Hematopoietic multipotent progenitor cell treated with erythropoietin and hydrocortisone succinate and interleukin-3 and kit ligand, for 15 days (in vitro differentiated cells): ENCODE results near the gene KCNMB2.

Source experiments
- DNase-seq: peaks from one replicate; pipeline ENCODE4 v3.0.0-alpha.2; 2015; ENCODE audit warnings: low spot score

The KCNMB2 gene

GRCh38 chr3:178761024-178761423 is 224.8 kb downstream of the KCNMB2 start:
- no peak for DNase-seq

GRCh38 chr3:178761461-178761860 is 225.2 kb downstream of the KCNMB2 start:
- DNase-seq, result no peak

GRCh38 chr3:178762385-178762784 is 226.1 kb downstream of the KCNMB2 start:
- no peak for DNase-seq

- no peak for DNase-seq
These were observed 229.2 kb downstream of the KCNMB2 start for GRCh38 chr3:178765472-178765871.

DNA sequence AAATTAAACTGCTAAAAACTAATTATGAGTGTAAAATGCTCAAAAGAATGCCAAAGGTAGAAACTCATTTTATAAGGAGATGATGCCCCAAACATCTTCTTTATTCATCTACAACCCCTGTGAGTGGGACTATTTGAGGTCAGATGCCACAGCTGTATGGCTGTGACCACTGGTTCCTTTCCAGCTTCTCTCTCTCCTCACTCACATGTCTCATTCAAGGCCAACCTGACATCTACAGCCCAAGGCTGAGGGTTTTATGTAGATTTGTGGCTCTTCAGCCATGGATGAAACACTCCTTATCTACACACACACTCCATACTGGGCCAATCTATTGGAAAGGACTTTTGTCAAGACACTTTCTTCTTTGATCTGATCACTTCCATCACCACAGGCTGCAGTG is 231.3 kb downstream of the KCNMB2 start:
- DNase-seq, result no peak

- DNase-seq, result no peak
These were observed 232.0 kb downstream of the KCNMB2 start for GRCh38 chr3:178768072-178768864.

DNA sequence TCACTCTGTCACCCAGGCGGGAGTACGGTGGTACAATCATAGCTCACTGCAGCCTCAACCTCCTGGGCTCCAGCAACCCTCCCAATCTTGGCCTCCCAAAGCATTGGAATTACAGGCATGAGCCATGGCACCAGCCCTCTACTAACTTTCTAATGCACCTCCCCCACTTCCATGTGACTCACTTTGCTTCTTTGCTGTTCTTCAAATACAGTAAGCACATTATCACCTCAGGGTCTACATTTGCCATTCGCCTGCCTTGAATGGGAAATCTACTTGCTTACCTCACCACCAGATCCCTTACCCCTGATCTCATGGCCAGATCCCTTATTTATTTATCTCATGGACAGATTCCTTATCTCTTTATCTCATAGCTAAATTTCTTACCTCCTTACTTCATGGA is 235.3 kb downstream of the KCNMB2 start:
- no peak for DNase-seq

- no peak for DNase-seq
These were observed 236.5 kb downstream of the KCNMB2 start for GRCh38 chr3:178772746-178773145.

DNA sequence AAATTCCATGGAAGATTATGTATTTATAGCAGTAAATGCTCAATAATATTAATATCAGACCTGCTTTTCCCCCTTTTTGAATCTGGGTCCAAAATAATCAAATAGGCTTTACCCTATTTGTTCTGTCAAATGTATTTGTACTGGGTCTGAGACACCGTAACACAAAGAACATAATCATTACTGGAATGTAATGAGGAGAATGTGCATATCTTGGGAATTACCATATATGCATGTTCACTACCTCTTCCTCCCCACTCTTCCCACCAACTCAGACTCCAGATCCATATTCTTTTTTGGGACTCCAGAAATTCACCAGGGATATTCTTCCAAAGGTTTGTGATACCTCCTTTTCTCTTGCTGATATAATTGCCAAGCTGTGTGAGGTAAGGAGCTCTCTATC is 237.1 kb downstream of the KCNMB2 start:
- no peak for DNase-seq

DNA sequence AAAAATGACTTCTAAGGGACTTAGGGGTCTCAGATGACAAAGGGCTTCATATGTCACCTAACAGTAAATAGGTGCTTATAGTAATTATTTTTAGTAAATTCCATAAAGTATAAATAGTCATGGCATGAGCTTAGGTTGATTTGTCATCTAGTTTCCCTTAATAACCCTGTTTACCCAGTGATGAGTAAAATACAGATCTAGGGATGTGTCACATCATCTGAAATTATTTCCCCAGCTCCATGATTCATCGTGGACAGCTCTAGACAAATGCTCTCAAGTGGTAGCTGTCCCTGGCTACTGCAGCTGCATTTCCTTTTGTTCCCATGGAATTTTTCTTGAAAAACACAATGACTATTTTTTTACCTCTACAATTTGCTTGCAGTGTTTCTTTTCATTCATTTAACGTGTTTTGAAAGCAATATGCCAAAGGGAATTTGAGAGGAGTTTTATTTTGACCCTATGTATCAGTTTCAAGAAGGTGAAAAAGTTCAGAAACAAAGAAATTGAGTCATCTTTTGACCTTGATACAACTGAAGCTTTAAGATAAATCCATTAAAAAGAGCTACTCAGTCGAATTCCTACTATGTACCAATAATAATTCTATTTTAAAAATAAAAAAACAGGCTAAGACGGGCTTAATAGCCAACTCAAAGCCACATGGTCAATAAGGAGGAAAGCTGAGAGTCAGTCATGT is 241.6 kb downstream of the KCNMB2 start:
- no peak for DNase-seq

DNA sequence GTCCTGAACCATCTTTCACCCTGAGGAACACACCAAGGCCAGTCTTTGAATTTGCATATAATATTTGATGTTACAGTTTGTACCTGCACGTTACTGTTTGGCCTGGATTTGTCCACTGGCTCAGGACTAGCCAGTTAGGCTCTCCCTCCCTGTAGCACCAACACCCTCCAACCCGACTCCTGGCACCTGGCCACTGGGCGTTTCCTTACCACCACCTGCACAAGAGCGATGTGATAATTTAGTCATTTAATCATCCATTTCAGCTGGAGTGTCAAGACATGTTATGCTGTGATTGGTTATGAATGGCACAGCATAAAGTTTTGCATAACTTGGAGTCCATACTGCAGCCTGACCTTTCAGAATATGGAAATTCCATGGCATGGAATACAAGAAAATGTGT is 242.4 kb downstream of the KCNMB2 start:
- DNase-seq, result no peak

- DNase-seq, result no peak
These were observed 249.7 kb downstream of the KCNMB2 start for GRCh38 chr3:178785961-178786360.

GRCh38 chr3:178787960-178788359 is 251.7 kb downstream of the KCNMB2 start:
- DNase-seq, result no peak

DNA sequence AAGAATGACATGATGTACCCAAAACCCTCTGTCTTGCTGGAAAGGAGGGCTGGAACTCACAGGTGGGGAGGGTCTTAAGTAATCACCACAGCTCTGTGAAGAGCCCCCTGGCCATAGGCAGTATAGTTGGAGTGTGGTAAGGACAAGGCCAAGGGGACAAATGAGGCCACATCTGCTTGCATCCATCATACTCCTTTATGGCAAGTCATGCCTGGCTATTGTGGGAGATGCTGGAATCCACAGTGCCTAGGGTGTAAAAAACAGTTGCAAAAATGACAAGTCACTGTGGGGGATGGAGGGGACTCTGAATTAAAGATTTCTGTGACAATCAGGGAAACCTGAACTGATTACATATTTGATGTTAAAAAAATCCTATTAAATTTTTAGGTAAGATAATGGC is 258.5 kb downstream of the KCNMB2 start:
- DNase-seq, result no peak

- no peak for DNase-seq
These were observed 259.1 kb downstream of the KCNMB2 start for GRCh38 chr3:178795349-178795748.

- no peak for DNase-seq
These were observed 266.0 kb downstream of the KCNMB2 start for GRCh38 chr3:178802259-178802658.

- DNase-seq, result no peak
These were observed 266.9 kb downstream of the KCNMB2 start for GRCh38 chr3:178802993-178803693.

GRCh38 chr3:178804606-178805005 is 268.4 kb downstream of the KCNMB2 start:
- no peak for DNase-seq

GRCh38 chr3:178805741-178806140 is 269.5 kb downstream of the KCNMB2 start:
- DNase-seq, result no peak

DNA sequence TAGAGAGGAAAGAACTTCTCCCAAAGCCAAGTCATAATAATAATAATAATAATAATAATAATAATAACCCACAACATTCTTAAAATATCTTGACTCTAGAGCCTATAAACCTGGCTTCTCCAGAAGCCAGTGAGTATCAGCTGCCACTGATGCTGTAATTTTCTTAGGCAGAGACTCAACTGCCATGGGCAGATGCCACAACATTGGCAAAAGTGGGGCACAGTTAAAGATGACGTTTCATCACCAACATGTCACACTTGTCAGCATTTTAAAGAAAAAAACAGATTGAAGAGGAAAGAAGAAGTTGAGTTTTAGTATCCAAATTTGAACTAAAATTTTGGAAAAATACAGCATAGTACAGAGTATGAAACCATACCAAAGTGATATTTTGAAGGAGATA is 270.4 kb downstream of the KCNMB2 start:
- DNase-seq, result no peak

- no peak for DNase-seq
These were observed 271.5 kb downstream of the KCNMB2 start for GRCh38 chr3:178807694-178808093.

- DNase-seq, result no peak
These were observed 272.5 kb downstream of the KCNMB2 start for GRCh38 chr3:178808748-178809147.

DNA sequence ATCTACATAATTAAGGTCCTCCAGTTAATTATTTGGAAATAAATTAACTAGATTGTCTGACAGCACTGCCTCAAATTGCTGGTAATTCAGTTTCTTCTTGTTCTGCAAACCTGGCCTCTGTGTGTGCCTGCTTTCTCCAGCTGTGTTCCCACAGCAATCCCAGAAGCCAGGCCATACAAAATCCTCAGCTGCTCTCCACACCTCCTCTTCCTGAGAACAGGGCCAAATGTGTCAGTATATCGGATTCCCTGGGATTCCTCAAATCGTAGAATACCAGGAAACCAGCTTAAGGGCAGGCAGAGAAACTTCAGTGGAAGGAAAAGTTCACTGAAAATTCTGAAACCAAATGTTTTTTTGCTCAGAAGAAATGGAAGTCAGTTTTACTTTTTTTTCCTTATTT is 273.9 kb downstream of the KCNMB2 start:
- DNase-seq, result no peak
